HepG2 (cell line): ENCODE data around the gene DAB2IP. TPM values are rescaled to one million over a fixed set of nuclear protein-coding genes. Genes with fewer than 3 reads are reported as not detected.

Experiments used
- MED1 ChIP-seq: sonication (generic); formaldehyde crosslinking; IDR thresholded peaks from 2 replicates; pipeline ENCODE4 v1.4.0; 2020; ENCODE audit warnings: missing genetic modification reagents
- REPIN1 ChIP-seq: sonication (generic); formaldehyde crosslinking; IDR thresholded peaks from 2 replicates; pipeline ENCODE4 v1.8.0; 2022; ENCODE audit warnings: missing genetic modification reagents, low read depth, mild to moderate bottlenecking, borderline replicate concordance
- ZBED4 ChIP-seq: sonication (generic); formaldehyde crosslinking; IDR thresholded peaks from 2 replicates; pipeline ENCODE4 v1.4.0; 2020; ENCODE audit warnings: missing genetic modification reagents, borderline replicate concordance
- ZBTB10 ChIP-seq: sonication (generic); formaldehyde crosslinking; IDR thresholded peaks from 2 replicates; pipeline ENCODE4 v1.4.0; 2020; ENCODE audit warnings: missing genetic modification reagents, borderline replicate concordance
- ZEB1 ChIP-seq: IDR thresholded peaks from 2 replicates; pipeline ENCODE4 v1.6.1; 2012; ENCODE audit warnings: mild to moderate bottlenecking, low read depth, inconsistent platforms; ENCODE audit not compliant: insufficient replicate concordance
- ZNF407 ChIP-seq: sonication (generic); formaldehyde crosslinking; IDR thresholded peaks from one replicate; pipeline ENCODE4 v1.5.1; 2020; ENCODE audit warnings: mild to moderate bottlenecking, missing genetic modification reagents; ENCODE audit errors: not compliant biosample characterization
- ZNF484 ChIP-seq: sonication (generic); formaldehyde crosslinking; IDR thresholded peaks from 2 replicates; pipeline ENCODE4 v1.5.1; 2020; ENCODE audit warnings: mild to moderate bottlenecking, low read depth, missing genetic modification reagents, borderline replicate concordance
- ZNF549 ChIP-seq: sonication (generic); formaldehyde crosslinking; IDR thresholded peaks from 2 replicates; pipeline ENCODE4 v1.5.0; 2020; ENCODE audit warnings: missing genetic modification reagents
- ZNF816 ChIP-seq: sonication (generic); formaldehyde crosslinking; IDR thresholded peaks from 2 replicates; pipeline ENCODE4 v1.8.0; 2022; ENCODE audit warnings: missing genetic modification reagents, mild to moderate bottlenecking, borderline replicate concordance
- ZSCAN31 ChIP-seq: sonication (generic); formaldehyde crosslinking; IDR thresholded peaks from 2 replicates; pipeline ENCODE4 v1.5.0; 2020; ENCODE audit warnings: low read depth, mild to moderate bottlenecking, missing genetic modification reagents
- polyA plus RNA-seq, 8 experiments: library from polyadenylated mRNA; depleted of rRNA in 3 of 8; stranded (reverse) in 7 of 8; unstranded in 1 of 8; fragments of >200 nt; fragmentation: Illumina TruSeq in 4 of 8; extraction: Trizol in 4 of 8; gene quantifications; 2 replicates each; pipeline versions ENCODE4 v1.2.1 to v1.2.3, GENCODE V29; 2011 to 2016; ENCODE audit warnings: low read depth in 4 of 8, missing spikeins in 1 of 8, mixed read lengths in 1 of 8; ENCODE audit not compliant: insufficient read depth in 1 of 8
- total RNA-seq, 5 experiments: library from RNA; depleted of rRNA; stranded (reverse); fragments of >200 nt; fragmentation: Illumina TruSeq; extraction: Trizol; gene quantifications; 2 replicates each; pipeline ENCODE4 v1.2.3, GENCODE V29; 2016; ENCODE audit warnings: low read depth in 1 of 5

DAB2IP gene
- total and polyA plus RNA-seq, 2 of the 13 experiments (the other 11 are each of a cell fraction or from before 2014, with no cell fraction given): 25.3 to 37.9 TPM

GRCh38 chr9:121813519-121814210 is 162.2 kb downstream of the DAB2IP start (continued):
- TF ChIP-seq REPIN1 (CRISPR knock-in tag) (no peak), ZSCAN31 (CRISPR knock-in tag) (no peak), ZBED4 (CRISPR knock-in tag) (no peak), ZNF816 (CRISPR knock-in tag) (no peak), ZEB1 (no peak), ZNF549 (CRISPR knock-in tag) (no peak), ZNF407 (no peak), MED1 (CRISPR knock-in tag) (no peak), ZNF484 (CRISPR knock-in tag) (no peak), ZBTB10 (CRISPR knock-in tag) (no peak)
